H1 (cell line): Measurements from ENCODE around the gene ALPL. TPM values are rescaled to one million over a fixed set of nuclear protein-coding genes. Genes with fewer than 3 reads are reported as not detected.

ENCODE experiments used
- TEAD4 ChIP-seq: IDR thresholded peaks from 2 replicates; pipeline ENCODE4 v1.6.1; 2012; ENCODE audit warnings: low read depth, low read length, inconsistent platforms, mixed read lengths
- polyA plus RNA-seq, 7 experiments: library from polyadenylated mRNA; depleted of rRNA in 3 of 7; stranded (reverse) in 5 of 7; unstranded in 2 of 7; fragments of >200 nt in 5 of 7; fragments of 200-250 nt in 2 of 7; gene quantifications; 1 replicate in 5 of 7; 2 replicates in 1 of 7; 4 replicates in 1 of 7; pipeline versions ENCODE4 v1.2.1 to v1.2.3, GENCODE V29; 2011 to 2013; ENCODE audit warnings: missing spikeins in 2 of 7, mixed read lengths in 2 of 7
- total RNA-seq: library from RNA; stranded (reverse); fragmentation: NEBNext Ultra II Directional; extraction: Animal tissue kit (Norgen Biotek cat#: 25700); gene quantifications from 2 replicates; pipeline ENCODE4 v1.2.1, GENCODE V29; 2021
- TF ChIP-seq, protein P1 (sequence below): IDR thresholded peaks from 2 replicates; pipeline ENCODE4 v1.6.1; 2012; ENCODE audit warnings: low read length, inconsistent platforms
- TF ChIP-seq, protein P2 (sequence below): IDR thresholded peaks from 2 replicates; pipeline ENCODE4 v1.6.1; 2012; ENCODE audit warnings: inconsistent platforms

ALPL gene
- total and polyA plus RNA-seq, 2 of the 8 experiments (the other 6 are each of a cell fraction or from before 2014, with no cell fraction given), result 175 to 362 TPM

DNA sequence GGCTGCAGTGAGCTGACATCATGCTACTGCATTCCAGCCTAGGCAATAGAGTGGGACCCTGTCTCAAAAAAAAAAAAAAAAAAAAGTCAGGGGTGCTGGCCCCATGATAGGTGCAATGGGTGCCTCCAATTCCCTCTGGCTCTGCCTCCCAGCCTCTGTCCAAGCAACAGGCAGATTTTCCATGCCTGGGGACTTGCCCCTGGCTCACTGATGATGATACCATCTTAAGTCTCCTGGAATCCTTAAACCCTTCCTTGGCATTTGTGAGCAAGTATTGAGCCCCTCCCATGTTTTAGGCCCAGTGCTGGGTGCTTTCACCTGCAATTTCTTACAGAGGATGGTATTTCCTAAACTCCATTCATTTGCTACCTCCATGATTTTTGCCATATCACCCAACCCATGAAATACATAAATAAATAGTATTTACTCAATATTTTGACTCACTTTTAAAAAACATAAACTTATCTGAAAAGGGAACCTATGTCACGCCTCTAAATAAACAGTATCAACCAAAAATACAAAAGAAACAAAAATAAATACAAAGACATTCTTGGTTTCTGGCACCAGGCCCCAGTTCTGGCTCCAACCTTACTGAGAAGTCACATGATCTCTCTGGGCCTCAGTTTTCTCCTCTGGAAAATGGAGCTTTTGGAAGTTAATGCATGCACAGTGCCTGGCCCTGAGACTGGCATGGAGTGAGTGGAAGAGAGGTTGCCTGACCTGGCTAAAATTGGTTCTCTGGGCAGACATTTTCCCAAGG is 1.5 kb upstream of the ALPL start (continued):
- TF ChIP-seq, protein P1, sequence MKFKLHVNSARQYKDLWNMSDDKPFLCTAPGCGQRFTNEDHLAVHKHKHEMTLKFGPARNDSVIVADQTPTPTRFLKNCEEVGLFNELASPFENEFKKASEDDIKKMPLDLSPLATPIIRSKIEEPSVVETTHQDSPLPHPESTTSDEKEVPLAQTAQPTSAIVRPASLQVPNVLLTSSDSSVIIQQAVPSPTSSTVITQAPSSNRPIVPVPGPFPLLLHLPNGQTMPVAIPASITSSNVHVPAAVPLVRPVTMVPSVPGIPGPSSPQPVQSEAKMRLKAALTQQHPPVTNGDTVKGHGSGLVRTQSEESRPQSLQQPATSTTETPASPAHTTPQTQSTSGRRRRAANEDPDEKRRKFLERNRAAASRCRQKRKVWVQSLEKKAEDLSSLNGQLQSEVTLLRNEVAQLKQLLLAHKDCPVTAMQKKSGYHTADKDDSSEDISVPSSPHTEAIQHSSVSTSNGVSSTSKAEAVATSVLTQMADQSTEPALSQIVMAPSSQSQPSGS, result no peak
- TF ChIP-seq TEAD4, result no peak
- TF ChIP-seq, protein P2, sequence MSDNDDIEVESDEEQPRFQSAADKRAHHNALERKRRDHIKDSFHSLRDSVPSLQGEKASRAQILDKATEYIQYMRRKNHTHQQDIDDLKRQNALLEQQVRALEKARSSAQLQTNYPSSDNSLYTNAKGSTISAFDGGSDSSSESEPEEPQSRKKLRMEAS, result no peak
- TF ChIP-seq, all 59 proteins: peak for 0
